OCI-LY1 (cell line): ENCODE measurements around the gene KDM4F.

Experiments
- CTCF ChIP-seq: fragments of 200-600 bp; sonication (generic), shearing (Covaris generic); IDR thresholded peaks from 2 replicates; pipeline ENCODE4 v1.5.1; 2017; ENCODE audit warnings: mild to moderate bottlenecking, antibody characterized with exemption, low read length, moderate library complexity, mixed read lengths
- EZH2 ChIP-seq: fragments of 200-600 bp; sonication (generic), shearing (Covaris generic); IDR thresholded peaks from 2 replicates; pipeline ENCODE4 v1.8.0; 2017; ENCODE audit warnings: borderline replicate concordance, mixed run types, mild to moderate bottlenecking, antibody characterized with exemption, low read length, moderate library complexity, mixed read lengths

GRCh38 chr11:95042906-95043305 lies 6.3 kb upstream of the KDM4F start:
- TF ChIP-seq CTCF: no peak
- no peak for TF ChIP-seq EZH2
